ENCODE data around the gene C2CD2. TPM values are rescaled to one million over a fixed set of nuclear protein-coding genes. Genes with fewer than 3 reads are reported as not detected.
A peak's percentile ranks its signal among the peaks of the same experiment; 100 is the strongest.
"Not testable (repeated sequence)": the region's sequence is repeated elsewhere in the genome, so short reads cannot be mapped to it uniquely, and the experiment has no call there.

Gene C2CD2
- total RNA-seq (24.3 TPM), polyA plus RNA-seq (13.0 TPM)

DNA sequence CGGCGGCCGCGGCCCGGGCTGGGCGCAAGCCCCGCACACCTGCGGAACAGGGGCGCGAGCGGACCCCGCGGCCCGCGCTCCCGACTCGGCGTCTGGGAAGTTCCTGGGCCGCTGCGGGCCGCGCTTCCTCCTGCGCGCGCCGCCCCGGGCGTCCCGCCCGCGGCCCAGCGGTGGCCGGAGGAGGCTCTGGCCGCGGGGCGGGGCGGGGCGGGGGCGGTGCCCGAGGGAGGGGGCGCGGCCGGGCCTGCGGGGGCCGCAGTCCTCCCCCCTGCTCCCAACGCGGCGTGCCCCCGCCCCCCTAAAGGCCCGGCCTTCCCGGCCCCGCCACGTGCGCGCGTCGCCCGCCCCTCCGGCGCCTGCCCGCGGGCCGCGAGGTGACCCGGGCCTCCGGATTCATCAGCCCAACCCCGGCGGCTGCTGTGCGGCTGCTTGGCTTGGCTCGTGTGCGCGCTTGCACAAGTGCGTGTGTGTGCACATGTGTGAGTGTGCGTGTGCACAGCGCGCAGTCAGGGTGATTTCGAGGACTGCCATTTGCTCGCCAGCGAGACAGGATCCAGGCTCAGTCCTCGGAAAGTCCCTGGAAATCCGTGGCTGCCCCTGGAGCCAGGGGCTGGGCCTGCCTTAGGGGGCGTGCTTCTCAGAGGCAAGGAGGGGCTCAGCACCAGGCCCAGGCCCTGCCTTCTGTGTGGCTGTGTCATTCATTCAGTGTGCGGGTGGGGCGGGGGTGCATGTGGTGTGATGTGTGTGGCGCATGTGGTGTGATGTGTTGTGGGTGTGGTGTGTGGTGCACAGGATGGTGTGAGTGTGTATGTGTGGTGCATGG is at the start of gene C2CD2:
Gene C2CD2, minus strand, starts transcription at position 188 of the 823 bp plus-strand sequence. CDS start 370 bp downstream, outside the sequence.
- H3K4me1 ChIP-seq (ENCODE audit: insufficient read depth) = no peaks in the 10 kb centered on the region

DNA sequence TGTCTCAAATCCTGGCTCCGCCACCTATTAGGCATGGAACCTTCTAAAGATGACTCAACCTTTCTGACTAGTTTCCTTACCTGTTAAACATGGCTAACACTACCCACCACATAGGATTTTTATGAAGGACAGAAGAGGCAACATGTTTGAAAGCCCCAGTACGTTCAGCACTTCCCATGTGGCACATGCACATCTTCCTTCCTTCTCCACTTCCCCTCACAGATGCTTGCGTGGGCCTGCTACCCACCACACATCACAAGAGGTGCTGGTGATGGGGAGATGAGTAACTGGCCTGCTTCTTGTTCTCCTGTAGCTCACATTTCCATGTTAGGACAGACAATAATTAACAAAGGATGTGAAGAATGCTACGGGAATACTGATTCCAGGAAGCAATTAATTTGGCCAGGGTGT is 49.2 kb upstream of the C2CD2 start:
- 86% methylated on average over 4 of the region's 4 CpGs for WGBS
- H3K36me3 ChIP-seq (ENCODE audit: insufficient read depth) = no peaks in the 10 kb centered on the region
- H3K4me3 ChIP-seq (ENCODE audit: low read depth, low read length) = no peak overlapping the region
- no peak overlapping the region for H3K27ac ChIP-seq (ENCODE audit: low read depth)
- H3K4me1 ChIP-seq (ENCODE audit: insufficient read depth) = no peaks in the 10 kb centered on the region
- no peak for DNase-seq (ENCODE audit: extremely low spot score)

More for the DNA sequence above, at the start of gene C2CD2:
- Histone ChIP-seq H3K27ac (ENCODE audit: low read depth) (peak within 1 kb of the TSS; percentile 43), H3K4me3 (ENCODE audit: low read depth, low read length) (peak within 1 kb of the TSS; percentile 78), H3K36me3 (ENCODE audit: insufficient read depth) (no peaks in the 10 kb centered on the region)
- no peak for DNase-seq (ENCODE audit: extremely low spot score)
- WGBS = 7% methylated on average over 64 of the region's 85 CpGs

DNA sequence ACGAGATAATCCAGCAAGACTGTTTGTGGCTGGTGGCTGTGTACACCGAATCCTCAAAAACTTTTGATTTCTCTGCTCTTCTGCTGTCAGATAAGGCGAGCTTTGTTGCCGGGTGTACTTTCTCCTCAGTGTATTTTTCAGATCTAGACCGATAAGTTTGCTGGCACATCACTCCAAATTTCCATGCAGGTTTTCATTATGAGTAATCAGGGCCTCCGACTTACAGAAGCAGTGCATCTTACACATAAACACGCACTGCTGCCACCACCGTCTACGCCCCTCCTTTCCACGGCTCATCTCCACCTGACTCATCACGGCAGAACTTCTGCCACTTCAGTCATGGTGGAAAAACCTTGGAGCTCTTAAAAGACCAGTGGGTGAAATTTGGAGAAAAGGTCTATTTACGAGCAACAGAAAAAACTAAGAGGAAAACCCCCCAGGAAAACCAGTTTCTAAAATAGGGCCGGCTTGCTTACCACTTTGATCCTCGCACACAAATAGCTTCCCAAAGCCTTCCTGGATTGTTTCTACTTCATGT is 48.7 kb upstream of the C2CD2 start:
- H3K4me3 ChIP-seq (ENCODE audit: low read depth, low read length) = no peak overlapping the region
- no peak for DNase-seq (ENCODE audit: extremely low spot score)
- H3K36me3 ChIP-seq (ENCODE audit: insufficient read depth) = no peaks in the 10 kb centered on the region
- WGBS = 64% methylated on average over 14 of the region's 14 CpGs
- H3K4me1 ChIP-seq (ENCODE audit: insufficient read depth) = no peaks in the 10 kb centered on the region
- no peak overlapping the region for H3K27ac ChIP-seq (ENCODE audit: low read depth)

DNA sequence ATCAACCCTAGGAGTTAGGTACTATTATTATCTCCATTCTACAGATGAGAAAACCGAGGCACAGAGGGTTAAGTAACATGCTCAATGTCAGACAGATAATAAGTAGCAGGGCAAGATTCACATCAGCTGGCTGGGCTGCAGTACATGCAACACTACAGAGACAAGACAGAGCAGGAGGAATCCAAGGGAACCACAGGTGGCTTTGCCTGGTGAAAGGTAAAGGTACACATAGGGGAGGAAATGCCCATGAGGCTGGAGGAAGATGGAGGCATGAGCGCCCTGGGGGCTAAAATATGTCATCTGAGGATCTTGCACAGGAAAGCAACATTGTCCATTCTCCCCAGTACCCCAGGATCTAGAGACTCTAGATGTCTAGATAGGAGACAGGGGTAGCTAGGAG is 48.0 kb upstream of the C2CD2 start:
- WGBS = 92% methylated on average over 2 of the region's 2 CpGs
- no peak overlapping the region for H3K4me3 ChIP-seq (ENCODE audit: low read depth, low read length)
- no peak for DNase-seq (ENCODE audit: extremely low spot score)
- H3K27ac ChIP-seq (ENCODE audit: low read depth) = no peak overlapping the region
- H3K36me3 ChIP-seq (ENCODE audit: insufficient read depth) = no peaks in the 10 kb centered on the region
- no peaks in the 10 kb centered on the region for H3K4me1 ChIP-seq (ENCODE audit: insufficient read depth)

DNA sequence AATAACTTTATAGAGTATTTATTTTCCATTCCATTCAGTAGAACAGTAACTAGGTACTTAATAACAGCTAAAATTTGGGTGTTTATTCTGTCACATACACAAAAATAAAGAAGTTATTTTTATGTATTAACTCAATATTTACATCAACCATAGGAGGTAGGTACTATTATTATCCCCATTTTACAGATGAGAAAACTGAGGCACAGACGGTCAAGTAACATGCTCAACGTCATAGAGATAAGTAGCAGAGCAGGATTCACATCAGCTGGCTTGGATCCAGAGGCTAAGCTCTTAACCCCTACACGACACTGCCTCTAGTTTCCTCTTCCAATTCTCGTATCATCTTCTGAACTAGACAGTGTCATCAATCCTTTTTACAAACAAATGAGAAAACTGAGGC is 47.1 kb upstream of the C2CD2 start:
- Histone ChIP-seq H3K27ac (ENCODE audit: low read depth) (no peak overlapping the region), H3K36me3 (ENCODE audit: insufficient read depth) (no peaks in the 10 kb centered on the region), H3K4me1 (ENCODE audit: insufficient read depth) (no peaks in the 10 kb centered on the region), H3K4me3 (ENCODE audit: low read depth, low read length) (no peak overlapping the region)
- DNase-seq (ENCODE audit: extremely low spot score) = no peak
- WGBS = 85% methylated on average over 4 of the region's 4 CpGs

DNA sequence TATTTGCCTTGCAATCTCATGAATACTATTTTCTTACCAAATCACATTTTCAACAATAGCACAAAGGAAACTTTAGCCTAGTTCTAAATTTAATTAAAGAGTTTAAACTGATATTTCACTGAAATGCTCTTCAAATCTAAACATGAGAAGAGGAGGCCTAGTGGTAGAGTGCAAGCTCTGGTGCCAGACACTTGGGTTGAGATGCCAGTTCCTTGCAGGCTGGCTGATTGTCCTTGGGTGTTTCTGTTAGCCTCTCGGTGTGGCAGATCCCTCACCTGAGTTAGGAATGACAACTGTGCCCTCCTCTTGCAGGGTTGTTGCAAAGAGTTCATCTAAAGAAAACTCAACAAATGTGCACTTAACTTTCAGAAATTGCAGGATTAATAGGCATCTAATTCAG is 43.8 kb upstream of the C2CD2 start:
- no peaks in the 10 kb centered on the region for H3K4me1 ChIP-seq (ENCODE audit: insufficient read depth)
- no peak overlapping the region for H3K4me3 ChIP-seq (ENCODE audit: low read depth, low read length)
- WGBS = 98% methylated on average over 1 of the region's 1 CpG
- H3K27ac ChIP-seq (ENCODE audit: low read depth) = no peak overlapping the region
- H3K36me3 ChIP-seq (ENCODE audit: insufficient read depth) = no peaks in the 10 kb centered on the region
- no peak for DNase-seq (ENCODE audit: extremely low spot score)

DNA sequence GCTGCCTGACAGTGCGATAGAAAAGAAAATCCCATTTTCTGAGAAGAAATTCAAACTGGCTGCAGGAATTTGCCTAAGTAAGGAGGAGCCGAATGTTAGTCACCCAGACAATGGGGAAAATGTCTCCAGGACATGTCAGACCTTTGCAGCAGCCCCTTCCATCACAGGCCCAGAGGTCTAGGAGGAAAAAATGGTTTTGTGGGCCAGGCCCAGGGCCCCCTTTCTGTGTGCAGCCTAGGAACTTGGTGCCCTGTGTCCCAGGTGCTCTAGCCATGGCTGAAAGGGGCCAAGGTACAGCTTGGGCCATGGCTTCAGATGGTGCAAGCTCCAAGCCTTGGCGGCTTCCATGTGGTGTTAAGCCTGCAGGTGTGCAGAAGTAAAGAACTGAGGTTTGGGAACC is 41.8 kb upstream of the C2CD2 start:
- WGBS = 97% methylated on average over 3 of the region's 3 CpGs
- no peaks in the 10 kb centered on the region for H3K4me1 ChIP-seq (ENCODE audit: insufficient read depth)
- H3K4me3 ChIP-seq (ENCODE audit: low read depth, low read length) = no peak overlapping the region
- DNase-seq (ENCODE audit: extremely low spot score) = no peak
- H3K36me3 ChIP-seq (ENCODE audit: insufficient read depth) = peaks cover 2% of the 10 kb centered on the region
- H3K27ac ChIP-seq (ENCODE audit: low read depth) = no peak overlapping the region

DNA sequence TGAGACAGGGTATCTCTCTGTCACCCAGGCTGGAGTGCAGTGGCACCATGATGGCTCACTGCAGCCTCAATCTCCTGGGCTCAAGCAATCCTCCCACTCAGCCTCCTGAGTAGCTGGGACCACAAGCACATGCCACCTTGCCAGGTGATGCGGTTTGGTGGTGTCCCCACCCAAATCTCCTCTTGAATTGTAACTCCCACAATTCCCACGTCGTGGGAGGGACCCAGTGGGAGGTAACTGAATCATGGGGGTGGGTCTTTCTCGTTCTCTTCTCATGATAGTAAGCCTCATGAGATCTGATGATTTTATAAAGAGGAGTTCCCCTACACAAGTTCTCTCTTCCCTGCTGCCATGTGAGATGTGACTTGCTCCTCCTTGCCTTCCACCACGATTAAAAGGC is 40.8 kb upstream of the C2CD2 start:
- not testable (repeated sequence) for H3K27ac ChIP-seq (ENCODE audit: low read depth); H3K36me3 ChIP-seq (ENCODE audit: insufficient read depth); H3K4me3 ChIP-seq (ENCODE audit: low read depth, low read length); H3K4me1 ChIP-seq (ENCODE audit: insufficient read depth); DNase-seq (ENCODE audit: extremely low spot score)
- WGBS = 56% methylated on average over 5 of the region's 5 CpGs

DNA sequence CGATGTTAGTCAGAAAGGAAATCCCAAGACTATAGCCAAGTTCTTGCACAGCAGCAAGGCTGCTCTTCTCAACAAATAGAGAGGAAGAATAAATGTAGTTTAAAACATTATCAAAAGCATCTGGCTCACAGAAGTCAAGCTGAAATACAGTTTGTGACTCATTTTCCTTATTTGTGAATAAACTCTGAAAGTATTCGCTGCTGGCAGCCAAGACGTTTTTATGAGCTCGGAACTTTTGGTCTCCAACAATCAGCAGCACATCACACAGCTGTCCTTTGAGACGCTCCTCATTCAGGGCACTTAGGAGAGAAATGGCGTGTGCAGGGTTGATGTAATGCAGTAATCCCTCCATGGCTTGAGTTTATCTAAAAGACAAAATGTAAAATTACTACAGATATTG is 39.9 kb upstream of the C2CD2 start:
- Histone ChIP-seq H3K4me1 (ENCODE audit: insufficient read depth) (no peaks in the 10 kb centered on the region), H3K4me3 (ENCODE audit: low read depth, low read length) (no peak overlapping the region), H3K36me3 (ENCODE audit: insufficient read depth) (peaks cover 2% of the 10 kb centered on the region), H3K27ac (ENCODE audit: low read depth) (no peak overlapping the region)
- no peak for DNase-seq (ENCODE audit: extremely low spot score)
- 24% methylated on average over 6 of the region's 6 CpGs for whole genome bisulfite sequencing

DNA sequence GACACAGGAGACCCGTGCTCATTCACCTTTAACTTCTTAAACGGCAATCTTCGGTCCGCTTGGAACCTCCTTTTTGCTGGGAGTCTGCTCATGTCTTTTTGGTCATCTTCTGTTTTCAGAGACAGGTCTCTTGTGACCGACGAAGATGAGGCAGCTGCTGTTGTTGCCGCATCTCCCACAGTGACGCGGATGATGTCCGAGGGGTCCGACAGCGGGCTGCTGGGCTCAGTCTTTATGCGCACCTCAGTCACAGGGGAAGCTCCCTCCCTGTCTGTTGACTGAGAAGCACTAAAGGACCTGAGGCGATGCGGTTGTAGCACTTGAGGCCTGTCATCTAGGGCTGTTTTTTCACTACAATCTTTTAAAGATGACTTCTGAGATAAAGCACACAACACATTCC is 38.8 kb upstream of the C2CD2 start:
- Histone ChIP-seq H3K4me1 (ENCODE audit: insufficient read depth) (no peaks in the 10 kb centered on the region), H3K27ac (ENCODE audit: low read depth) (no peak overlapping the region), H3K4me3 (ENCODE audit: low read depth, low read length) (no peak overlapping the region), H3K36me3 (ENCODE audit: insufficient read depth) (peaks cover 2% of the 10 kb centered on the region)
- WGBS = 98% methylated on average over 15 of the region's 15 CpGs
- DNase-seq (ENCODE audit: extremely low spot score) = no peak

DNA sequence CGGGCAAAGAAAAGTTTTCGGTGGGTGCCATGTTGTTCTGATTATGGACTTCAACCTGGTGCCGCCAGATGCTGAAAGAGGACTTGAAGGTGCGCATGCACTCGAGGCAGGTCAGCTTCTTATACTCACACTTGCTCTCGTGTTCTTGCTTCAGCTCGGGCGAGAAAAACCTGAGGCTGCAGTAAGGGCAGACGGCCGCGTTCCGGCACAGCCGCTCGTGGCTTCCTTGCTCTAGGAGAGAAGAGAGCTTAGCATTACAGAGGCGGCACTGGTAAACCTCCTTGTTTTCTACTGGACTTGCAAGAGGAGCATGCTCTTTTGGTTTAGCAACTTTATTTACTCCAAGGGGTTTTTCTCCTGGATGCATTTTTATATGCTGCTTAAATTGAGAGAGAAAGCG is 37.8 kb upstream of the C2CD2 start:
- no peak for DNase-seq (ENCODE audit: extremely low spot score)
- no peaks in the 10 kb centered on the region for H3K4me1 ChIP-seq (ENCODE audit: insufficient read depth)
- no peak overlapping the region for H3K27ac ChIP-seq (ENCODE audit: low read depth)
- WGBS = 98% methylated on average over 16 of the region's 16 CpGs
- H3K4me3 ChIP-seq (ENCODE audit: low read depth, low read length) = no peak overlapping the region
- peaks cover 2% of the 10 kb centered on the region for H3K36me3 ChIP-seq (ENCODE audit: insufficient read depth)

DNA sequence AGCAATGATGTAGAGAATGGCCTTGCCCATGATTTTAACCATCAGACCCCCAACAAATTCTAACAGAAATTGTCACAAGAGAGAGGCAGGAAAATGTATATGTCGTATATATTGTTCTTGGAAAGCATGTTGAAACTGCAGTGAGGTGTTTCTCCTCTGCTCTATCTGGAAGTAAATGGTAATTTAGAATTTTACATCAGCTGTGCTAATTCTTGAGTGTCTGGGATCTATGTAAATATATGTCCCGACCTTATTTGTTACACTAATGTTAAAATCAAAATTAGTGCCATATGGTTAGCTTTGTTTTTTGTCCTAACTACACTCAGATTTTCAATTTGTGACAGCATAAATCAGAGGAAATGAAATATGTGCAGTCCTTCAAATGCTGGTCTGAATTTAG is 35.9 kb upstream of the C2CD2 start:
- Histone ChIP-seq H3K4me3 (ENCODE audit: low read depth, low read length) (no peak overlapping the region), H3K36me3 (ENCODE audit: insufficient read depth) (peaks cover 2% of the 10 kb centered on the region), H3K27ac (ENCODE audit: low read depth) (no peak overlapping the region), H3K4me1 (ENCODE audit: insufficient read depth) (no peaks in the 10 kb centered on the region)
- 97% methylated on average over 2 of the region's 2 CpGs for WGBS
- DNase-seq (ENCODE audit: extremely low spot score) = no peak

DNA sequence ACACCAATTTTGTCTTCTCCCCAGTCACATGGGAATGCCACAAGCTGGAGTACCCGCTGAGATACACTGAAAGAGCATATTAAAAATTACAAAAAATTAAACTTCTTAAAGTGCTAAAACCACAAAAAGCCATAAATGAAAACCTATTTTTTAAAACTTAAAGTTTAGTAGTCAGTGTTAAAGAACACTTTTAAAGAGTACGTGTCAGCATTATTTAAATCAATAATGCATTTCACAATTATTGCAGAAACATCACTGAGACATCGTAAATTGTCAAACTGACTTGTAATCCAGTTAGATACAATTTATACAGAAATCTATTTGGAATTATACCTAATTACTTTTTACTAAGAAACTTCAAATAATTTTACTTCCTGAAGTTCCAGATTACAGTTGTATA is 33.5 kb upstream of the C2CD2 start:
- no peak overlapping the region for H3K27ac ChIP-seq (ENCODE audit: low read depth)
- 96% methylated on average over 3 of the region's 3 CpGs for WGBS
- no peak for DNase-seq (ENCODE audit: extremely low spot score)
- H3K4me1 ChIP-seq (ENCODE audit: insufficient read depth) = no peaks in the 10 kb centered on the region
- peaks cover 2% of the 10 kb centered on the region for H3K36me3 ChIP-seq (ENCODE audit: insufficient read depth)
- H3K4me3 ChIP-seq (ENCODE audit: low read depth, low read length) = no peak overlapping the region

DNA sequence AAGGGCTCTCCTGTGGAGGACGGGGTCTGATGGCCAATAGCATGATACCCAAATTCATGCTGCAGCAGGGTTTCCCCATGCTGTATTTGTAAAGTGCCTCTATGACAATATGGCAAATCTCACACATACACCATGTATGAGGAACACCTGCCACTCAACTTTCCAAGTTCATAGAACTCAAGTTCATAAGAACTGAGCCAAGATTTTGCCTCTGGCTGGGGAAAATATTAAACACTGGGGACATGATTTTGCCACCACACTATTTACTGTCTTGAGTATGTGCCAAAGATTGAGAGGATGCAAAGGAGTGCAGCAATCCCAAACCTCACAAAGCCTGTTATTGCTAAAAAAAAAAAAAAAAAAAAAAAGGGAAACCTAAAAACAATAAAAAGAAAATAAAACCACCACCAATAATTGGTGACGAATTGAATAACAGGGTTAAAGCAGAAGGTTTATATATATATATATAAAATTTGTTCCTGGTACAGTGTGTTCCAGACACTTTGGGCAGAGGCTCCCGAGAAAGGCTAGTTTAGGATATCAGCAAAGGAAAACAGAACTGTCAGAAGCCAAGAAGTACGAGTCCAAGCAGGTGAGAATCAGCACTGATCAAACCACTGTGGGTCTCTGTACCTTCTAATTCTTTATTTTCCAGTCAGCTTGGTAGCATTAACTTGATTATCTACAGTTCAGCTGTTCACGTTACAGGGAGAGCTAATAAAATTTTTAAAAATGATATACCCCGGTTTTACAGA is 32.0 kb upstream of the C2CD2 start:
- H3K27ac ChIP-seq (ENCODE audit: low read depth) = no peak overlapping the region
- H3K36me3 ChIP-seq (ENCODE audit: insufficient read depth) = no peaks in the 10 kb centered on the region
- WGBS = 84% methylated on average over 6 of the region's 6 CpGs
- no peak overlapping the region for H3K4me3 ChIP-seq (ENCODE audit: low read depth, low read length)
- no peak for DNase-seq (ENCODE audit: extremely low spot score)
- no peaks in the 10 kb centered on the region for H3K4me1 ChIP-seq (ENCODE audit: insufficient read depth)
